Articular chondrocyte of knee joint (primary cell): ENCODE results near the gene ELOA. TPM values are rescaled to one million over a fixed set of nuclear protein-coding genes. Genes with fewer than 3 reads are reported as not detected.

Source experiments
- total RNA-seq: library from RNA; depleted of rRNA; stranded (reverse); fragments of >200 nt; gene quantifications from 2 replicates; pipeline ENCODE4 v1.2.3, GENCODE V29; 2012

ELOA gene, protein sequence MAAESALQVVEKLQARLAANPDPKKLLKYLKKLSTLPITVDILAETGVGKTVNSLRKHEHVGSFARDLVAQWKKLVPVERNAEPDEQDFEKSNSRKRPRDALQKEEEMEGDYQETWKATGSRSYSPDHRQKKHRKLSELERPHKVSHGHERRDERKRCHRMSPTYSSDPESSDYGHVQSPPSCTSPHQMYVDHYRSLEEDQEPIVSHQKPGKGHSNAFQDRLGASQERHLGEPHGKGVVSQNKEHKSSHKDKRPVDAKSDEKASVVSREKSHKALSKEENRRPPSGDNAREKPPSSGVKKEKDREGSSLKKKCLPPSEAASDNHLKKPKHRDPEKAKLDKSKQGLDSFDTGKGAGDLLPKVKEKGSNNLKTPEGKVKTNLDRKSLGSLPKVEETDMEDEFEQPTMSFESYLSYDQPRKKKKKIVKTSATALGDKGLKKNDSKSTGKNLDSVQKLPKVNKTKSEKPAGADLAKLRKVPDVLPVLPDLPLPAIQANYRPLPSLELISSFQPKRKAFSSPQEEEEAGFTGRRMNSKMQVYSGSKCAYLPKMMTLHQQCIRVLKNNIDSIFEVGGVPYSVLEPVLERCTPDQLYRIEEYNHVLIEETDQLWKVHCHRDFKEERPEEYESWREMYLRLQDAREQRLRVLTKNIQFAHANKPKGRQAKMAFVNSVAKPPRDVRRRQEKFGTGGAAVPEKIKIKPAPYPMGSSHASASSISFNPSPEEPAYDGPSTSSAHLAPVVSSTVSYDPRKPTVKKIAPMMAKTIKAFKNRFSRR
- 41.3 and 41.6 TPM in 2 replicates for total RNA-seq

DNA sequence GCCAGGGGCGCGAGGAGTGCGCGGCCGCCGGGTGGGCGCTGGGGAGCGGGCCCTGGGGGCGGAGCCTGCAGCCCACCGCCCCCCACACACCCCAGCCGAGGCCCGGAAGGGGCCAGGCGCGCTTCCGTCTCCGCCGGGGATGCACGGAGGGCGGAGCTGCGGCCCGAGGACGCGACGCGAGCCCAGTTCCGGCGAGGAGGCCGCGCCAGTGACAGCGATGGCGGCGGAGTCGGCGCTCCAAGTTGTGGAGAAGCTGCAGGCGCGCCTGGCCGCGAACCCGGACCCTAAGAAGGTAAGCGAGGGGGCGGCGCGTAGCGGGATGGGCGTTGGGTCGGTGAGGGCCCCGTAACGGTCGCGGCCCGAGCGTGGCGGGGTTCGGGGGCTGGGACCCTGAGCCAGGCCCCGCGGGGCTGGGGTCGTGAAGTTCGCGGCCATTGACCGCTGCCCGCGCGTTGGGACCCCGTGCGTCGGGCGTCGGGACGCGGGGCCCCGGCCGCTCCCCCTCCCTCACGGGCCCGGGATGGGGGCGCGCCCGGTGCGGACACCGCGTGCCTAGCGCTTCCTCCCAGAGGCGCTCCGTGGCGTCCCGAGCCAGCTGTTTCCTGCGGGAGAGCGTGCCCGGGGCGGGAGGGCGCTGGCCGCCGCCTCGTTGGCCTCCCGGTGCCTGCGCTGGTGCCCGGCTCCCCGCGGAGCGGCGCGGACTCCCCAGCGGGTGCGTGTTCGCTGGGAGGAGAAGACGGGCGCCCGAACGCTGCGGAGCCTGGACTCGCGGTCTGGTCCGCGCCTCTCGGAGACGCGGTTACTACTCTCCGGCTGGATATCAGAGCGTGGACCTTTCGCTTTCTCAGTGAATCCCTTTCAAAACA lies at the start of gene ELOA:
Gene ELOA, plus strand, starts transcription at position 185 of the 866 bp plus-strand sequence. Its CDS starts 33 bp downstream, at position 218.

DNA sequence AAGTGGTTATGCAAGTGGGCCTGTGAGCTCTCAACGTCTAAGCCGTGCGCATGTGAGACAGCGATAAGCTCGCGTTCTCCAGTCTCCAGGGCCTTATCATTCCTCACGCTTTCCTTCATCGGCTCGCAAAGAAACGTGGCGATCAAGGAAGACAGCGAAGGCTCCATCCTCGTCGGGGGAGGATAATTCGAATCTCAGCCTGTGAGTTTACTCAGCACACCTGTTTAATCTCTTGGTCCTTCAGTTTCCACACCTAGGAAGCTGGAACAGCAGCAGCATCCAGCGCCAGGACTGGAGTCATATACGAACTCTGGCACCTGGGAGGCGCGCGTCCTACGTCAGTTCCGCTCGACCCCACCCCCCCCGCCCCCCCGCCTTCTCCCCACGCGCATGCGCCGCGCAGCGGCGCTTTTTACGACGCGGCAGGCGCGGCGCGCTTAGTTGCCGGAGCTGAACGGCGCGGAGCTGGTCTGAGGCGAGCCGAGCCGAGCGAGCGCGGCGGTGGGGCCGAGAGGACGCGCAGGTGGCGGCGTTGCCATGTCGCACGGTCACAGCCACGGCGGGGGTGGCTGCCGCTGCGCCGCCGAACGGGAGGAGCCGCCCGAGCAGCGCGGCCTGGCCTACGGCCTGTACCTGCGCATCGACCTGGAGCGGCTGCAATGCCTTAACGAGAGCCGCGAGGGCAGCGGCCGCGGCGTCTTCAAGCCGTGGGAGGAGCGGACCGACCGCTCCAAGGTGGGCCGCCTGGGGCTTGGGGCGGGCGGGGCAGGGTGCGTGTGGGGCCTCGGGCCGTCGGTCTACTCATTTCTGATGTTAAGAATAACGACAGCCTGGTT lies 34.9 kb downstream of the ELOA start, which contains the start of gene PITHD1:
Gene PITHD1, plus strand, starts transcription at position 440 of the 836 bp plus-strand sequence. Its CDS starts 98 bp downstream, at position 538.

DNA sequence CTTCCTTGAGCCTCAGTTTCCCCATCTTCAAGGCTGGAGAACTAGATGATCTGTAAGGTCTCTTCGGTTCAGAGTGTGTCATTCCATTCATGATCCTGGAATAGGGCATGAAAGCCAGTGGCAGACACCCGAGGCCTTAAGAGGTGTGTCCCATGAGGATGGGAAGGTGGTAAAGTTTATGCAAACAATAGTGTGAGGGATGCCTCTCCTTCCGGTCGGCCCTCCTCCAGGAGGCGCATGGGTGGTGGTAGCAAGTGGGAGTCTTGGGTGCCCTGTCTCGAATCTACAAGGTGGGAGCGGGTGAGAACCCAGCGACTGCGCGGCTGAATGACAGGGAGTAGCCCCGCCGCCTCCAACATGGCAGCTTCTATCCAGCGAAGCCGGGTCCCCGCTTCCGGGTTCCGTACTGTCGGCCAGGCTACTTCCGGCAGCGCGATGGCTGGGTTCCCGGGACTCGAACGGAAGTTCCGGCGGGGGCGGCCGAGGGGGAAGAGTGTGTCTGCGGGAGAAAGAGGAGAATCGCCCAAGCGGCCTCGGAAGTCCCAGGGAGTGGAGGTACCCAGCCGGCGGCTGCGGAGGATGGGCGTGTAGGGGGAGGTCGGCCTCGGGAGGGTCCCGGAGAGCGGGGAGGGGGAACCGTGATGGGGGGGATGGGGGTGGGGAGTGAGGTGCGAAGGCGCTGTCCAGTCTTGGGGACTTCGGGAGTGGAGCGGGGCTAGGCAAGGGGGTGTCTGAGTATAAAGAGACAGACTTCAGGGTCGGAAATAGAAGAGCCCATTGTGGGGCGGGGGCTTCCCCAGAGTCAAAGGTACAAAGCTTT lies 47.6 kb downstream of the ELOA start, which contains the start of gene LYPLA2:
Gene LYPLA2, plus strand, starts transcription at position 450 of the 820 bp plus-strand sequence. CDS start 1,538 bp downstream, outside the sequence.

DNA sequence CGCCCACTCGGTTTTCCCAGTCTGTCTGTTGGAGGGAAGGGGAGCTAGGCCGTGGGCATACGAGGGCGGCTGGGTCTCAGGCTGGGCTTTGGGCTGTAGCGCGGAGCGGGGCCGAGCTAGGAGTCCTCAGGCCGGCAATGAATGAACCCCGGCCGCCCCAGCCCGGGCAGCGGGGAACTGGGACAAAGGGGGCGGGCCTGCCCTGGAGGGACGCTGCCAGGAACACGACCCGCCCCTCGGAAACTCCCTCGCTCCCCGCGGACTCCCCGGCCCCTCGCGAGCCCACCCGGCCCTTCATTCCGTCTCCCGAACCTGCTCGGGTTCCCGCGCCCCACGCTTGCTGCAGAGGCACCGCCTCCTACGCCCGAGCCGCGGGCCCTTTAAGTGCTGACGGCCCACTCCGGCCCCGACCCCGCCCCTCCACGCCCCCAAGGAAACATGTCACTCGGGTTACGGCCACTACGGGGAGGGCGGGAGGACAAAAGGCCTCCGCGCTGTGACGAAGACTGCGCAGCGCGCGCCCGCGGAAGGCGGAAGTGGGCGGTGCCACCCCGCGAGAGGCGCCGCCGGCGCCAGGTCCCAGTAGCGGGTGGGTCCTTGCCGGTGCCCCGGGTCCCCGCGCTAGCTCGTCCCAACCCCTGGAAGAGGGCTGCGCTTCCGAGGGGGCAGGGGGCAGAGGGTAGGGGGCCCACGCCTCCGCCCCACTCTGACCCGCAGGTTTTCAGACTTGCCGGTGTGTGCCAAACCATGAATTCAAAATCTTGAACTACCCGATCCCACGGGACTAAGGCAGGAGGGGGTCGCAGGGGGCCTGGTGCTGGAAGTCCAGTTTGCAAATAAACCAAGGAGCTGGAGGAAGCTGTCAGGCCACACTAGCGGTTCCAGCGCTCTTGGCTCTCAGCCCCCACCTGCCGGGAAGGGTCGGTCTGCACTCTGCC lies 57.4 kb downstream of the ELOA start, which contains the start of gene GALE:
Gene GALE, minus strand, starts transcription at position 355 of the 938 bp plus-strand sequence. CDS start 1,747 bp downstream, outside the sequence.

Other genes starting within 250 kb of the ELOA start
- 1.2 and 2.6 TPM in 2 replicates for gene E2F2, start 212.2 kb upstream of the ELOA start, total RNA-seq
- 311 and 497 TPM in 2 replicates for gene ID3, start 184.0 kb upstream of the ELOA start, total RNA-seq
- gene RPL11, start 51.7 kb upstream of the ELOA start, total RNA-seq: 742 and 938 TPM in 2 replicates
- 41.4 and 43.7 TPM in 2 replicates for gene PITHD1, start 34.9 kb downstream of the ELOA start, total RNA-seq
- gene LYPLA2, start 47.7 kb downstream of the ELOA start, total RNA-seq: 28.9 and 34.9 TPM in 2 replicates
- gene GALE, start 57.3 kb downstream of the ELOA start, total RNA-seq: 23.3 and 23.9 TPM in 2 replicates
- gene HMGCL, start 82.0 kb downstream of the ELOA start, total RNA-seq: 36.1 and 52.5 TPM in 2 replicates
- 25.1 and 26.5 TPM in 2 replicates for gene FUCA1, start 124.8 kb downstream of the ELOA start, total RNA-seq
- not detected in 2 replicates for gene CNR2, start 169.9 kb downstream of the ELOA start, total RNA-seq
- gene PNRC2, start 216.4 kb downstream of the ELOA start, total RNA-seq: 121 and 165 TPM in 2 replicates
- gene SRSF10, start 236.9 kb downstream of the ELOA start, total RNA-seq: 107 and 129 TPM in 2 replicates